ENCODE measurements around the gene PRKD1. TPM values are rescaled to one million over a fixed set of nuclear protein-coding genes. Genes with fewer than 3 reads are reported as not detected.

PRKD1 gene
- total RNA-seq, 1 experiment from 2014 or later = not detected

- BruUV-seq (replicated peaks) = no TSS peak
- Histone ChIP-seq H3K9me2 (ENCODE audit: insufficient read depth) (no peaks in the 10 kb centered on the region), H4K20me1 (ENCODE audit: insufficient read depth) (no peaks in the 10 kb centered on the region), H3K79me2 (ENCODE audit: insufficient read depth, low read length) (no peaks in the 10 kb centered on the region), H3K4me2 (ENCODE audit: low read length) (no peak overlapping the region), H2AFZ (ENCODE audit: low read depth, low read length, poor library complexity, severe bottlenecking) (no peak overlapping the region), H3K4me3 (replicated peaks in 1 of 2; ENCODE audit: low read depth in 1 of 2, low read length in 2 of 2) (no peak overlapping the region), H3K27ac (ENCODE audit: low read depth, low read length) (no peak overlapping the region), H3K9me3 (ENCODE audit: control insufficient read depth in 1 of 2, insufficient read depth in 1 of 2, low read depth in 1 of 2, low read length in 2 of 2) (peaks cover 11 to 15% of the 10 kb centered on the region in 2 experiments; a peak in 2 of 4 replicates), H3K4me1 (ENCODE audit: control insufficient read depth in 1 of 2, insufficient read depth in 2 of 2, low read length in 2 of 2) (no peaks in the 10 kb centered on the region), H3K36me3 (ENCODE audit: control insufficient read depth in 1 of 2, insufficient read depth in 2 of 2, low read length in 2 of 2) (no peaks in the 10 kb centered on the region), H3K9ac (ENCODE audit: low read length) (no peak overlapping the region), H3K27me3 (ENCODE audit: insufficient read depth, low read length) (no peaks in the 10 kb centered on the region)
- TF ChIP-seq ZNF274 (IDR thresholded peaks at IDR 0.05; ENCODE audit: low read depth, low read length) (no peak), JUND (IDR thresholded peaks at IDR 0.05) (no peak), EGR1 (IDR thresholded peaks at IDR 0.05; ENCODE audit: low read depth) (no peak), ELF1 (IDR thresholded peaks at IDR 0.05; ENCODE audit: borderline replicate concordance, low read depth) (no peak), CTCF (IDR thresholded peaks at IDR 0.05 in 2 of 3, conservative IDR thresholded peaks at IDR 0.05 in 1 of 3; ENCODE audit: borderline replicate concordance in 1 of 3, insufficient read depth in 1 of 3, low read depth in 2 of 3, low read length in 2 of 3) (no peak), SRF (IDR thresholded peaks at IDR 0.05; ENCODE audit: low read depth) (no peak), EZH2 (IDR thresholded peaks at IDR 0.05) (no peak), EZH2phosphoT487 (IDR thresholded peaks at IDR 0.05; ENCODE audit: borderline replicate concordance) (no peak), ZBTB33 (IDR thresholded peaks at IDR 0.05; ENCODE audit: extremely low read depth, insufficient replicate concordance, low read length) (no peak), CBX3 (IDR thresholded peaks at IDR 0.05; ENCODE audit: low read depth) (no peak), SP1 (IDR thresholded peaks at IDR 0.05; ENCODE audit: low read depth) (no peak), YY1 (IDR thresholded peaks at IDR 0.05; ENCODE audit: extremely low read depth, insufficient replicate concordance, low read depth, low read length) (no peak), CEBPB (IDR thresholded peaks at IDR 0.05; ENCODE audit: low read depth) (no peak), ATF3 (IDR thresholded peaks at IDR 0.05) (no peak), TCF7L2 (IDR thresholded peaks at IDR 0.05; ENCODE audit: borderline replicate concordance, extremely low read depth, insufficient read depth, insufficient read length) (no peak), MAX (IDR thresholded peaks at IDR 0.05) (no peak)
- no peak for DNase-seq (ENCODE audit: low read depth, low spot score)
- ChIA-PET RAD21 (ENCODE audit: low non-redundant PET in 1 of 2, low total read pairs in 2 of 2, uncharacterized antibody in 2 of 2, unreplicated experiment in 2 of 2) (no interaction called here), POLR2A (no interaction called here), CTCF (no interaction called here)
- intact Hi-C loops (cut with micrococcal nuclease) = no loop called here
- no peak for ATAC-seq
Observed at GRCh38 chr14:29717901-29718300, 209.7 kb downstream of the PRKD1 start.

Data from HCT116 (cell line).